GM18505 (cell line): ENCODE data around the gene FMN1.

ENCODE experiments used
- ATAC-seq: cut with Tn5 transposase; IDR thresholded peaks from one replicate; pipeline ENCODE4 v1.9.1; 2021; ENCODE audit not compliant: unreplicated experiment
- POLR2A ChIP-seq: IDR thresholded peaks from 4 replicates; pipeline ENCODE4 v1.6.1; 2011; ENCODE audit warnings: borderline replicate concordance; ENCODE audit not compliant: insufficient read depth, insufficient read length; ENCODE audit errors: extremely low read depth

Gene FMN1

GRCh38 chr15:33211176-33211808 is 16.8 kb upstream of the FMN1 start:
- TF ChIP-seq POLR2A, result no peak
- no peak for ATAC-seq

- no peak for TF ChIP-seq POLR2A
- ATAC-seq, result no peak
Observed at GRCh38 chr15:33209575-33210481, 15.3 kb upstream of the FMN1 start.

GRCh38 chr15:33207646-33208045 is 13.1 kb upstream of the FMN1 start:
- TF ChIP-seq POLR2A, result no peak
- no peak for ATAC-seq

GRCh38 chr15:33206366-33206765 is 11.9 kb upstream of the FMN1 start:
- TF ChIP-seq POLR2A, result no peak
- no peak for ATAC-seq

- ATAC-seq, result no peak
- TF ChIP-seq POLR2A, result no peak
Observed at GRCh38 chr15:33204926-33205325, 10.4 kb upstream of the FMN1 start.

GRCh38 chr15:33204087-33204486 is 9.6 kb upstream of the FMN1 start:
- no peak for ATAC-seq
- TF ChIP-seq POLR2A, result no peak

GRCh38 chr15:33201491-33202231 is 7.1 kb upstream of the FMN1 start:
- TF ChIP-seq POLR2A, result no peak
- peak; percentile 83 for ATAC-seq

GRCh38 chr15:33200903-33201302 is 6.4 kb upstream of the FMN1 start:
- no peak for TF ChIP-seq POLR2A
- no peak for ATAC-seq

GRCh38 chr15:33200444-33200843 is 5.9 kb upstream of the FMN1 start:
- ATAC-seq, result no peak

GRCh38 chr15:33198541-33198940 is 4.0 kb upstream of the FMN1 start:
- no peak for ATAC-seq
- no peak for TF ChIP-seq POLR2A

More at GRCh38 chr15:33200444-33200843, 5.9 kb upstream of the FMN1 start:
- TF ChIP-seq POLR2A, result no peak

- no peak for ATAC-seq
- TF ChIP-seq POLR2A, result no peak
Observed at GRCh38 chr15:33197636-33198035, 3.1 kb upstream of the FMN1 start.

GRCh38 chr15:33194237-33194636 is 277 bp downstream of the FMN1 start:
- ATAC-seq, result no peak
- TF ChIP-seq POLR2A, result no peak

- ATAC-seq, result no peak
- TF ChIP-seq POLR2A, result no peak
Observed at GRCh38 chr15:33191591-33191990, 2.9 kb downstream of the FMN1 start.

GRCh38 chr15:33190539-33190938 is 4.0 kb downstream of the FMN1 start:
- ATAC-seq, result no peak

GRCh38 chr15:33188641-33189257 is 5.8 kb downstream of the FMN1 start:
- no peak for ATAC-seq
- no peak for TF ChIP-seq POLR2A

More at GRCh38 chr15:33190539-33190938, 4.0 kb downstream of the FMN1 start:
- TF ChIP-seq POLR2A, result no peak
